NCI-H774 (cell line): ENCODE results near the gene UBE2U.

ENCODE experiments used
- DNase-seq: peaks from one replicate; lab custom pipeline; 2025; lab: John Stamatoyannopoulos, UW

The UBE2U gene

DNA sequence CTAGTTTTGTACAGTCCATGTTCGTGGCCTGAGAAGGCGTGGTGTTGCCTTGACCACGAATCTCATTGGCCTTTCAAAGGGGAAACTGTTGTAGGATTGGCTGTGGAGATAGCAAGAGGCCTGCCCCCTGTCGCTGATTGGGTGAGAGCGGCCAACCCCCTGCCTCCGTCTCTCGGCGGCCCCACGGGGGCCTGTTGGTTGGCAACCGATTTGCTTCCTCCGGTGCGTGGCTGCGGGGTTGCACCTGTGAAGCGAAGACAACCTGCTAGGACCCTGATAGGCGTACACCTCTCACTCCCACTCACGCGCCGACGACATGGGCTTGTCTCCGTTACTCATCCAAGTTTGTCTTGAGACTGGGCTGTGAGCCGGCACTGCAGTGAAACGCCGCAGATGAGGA, at the start of gene UBE2U:
UBE2U (plus strand) TSS at position 204 of the 400 bp plus-strand sequence. CDS start 428 bp downstream, outside the sequence.
- DNase-seq: no peak

DNA sequence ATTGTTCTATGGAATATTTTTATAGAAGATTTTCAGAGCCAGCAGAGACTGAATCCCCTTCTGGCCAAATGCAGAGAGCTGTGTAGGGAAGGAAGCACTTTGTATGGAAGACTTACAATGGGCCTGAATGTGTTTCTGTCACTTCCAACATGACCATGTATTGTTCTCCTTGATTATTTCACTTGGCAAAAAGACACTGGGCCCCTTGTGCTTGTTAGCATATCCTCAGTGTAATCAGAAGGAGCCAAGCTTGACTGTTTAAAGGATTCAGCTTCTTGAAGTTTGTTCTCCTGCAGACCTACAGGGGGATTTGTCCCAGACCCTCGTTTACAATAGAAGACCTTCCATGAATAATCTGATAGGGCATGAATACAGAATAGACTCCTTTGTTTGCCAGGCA, 48.1 kb upstream of the UBE2U start:
- DNase-seq: no peak

DNA sequence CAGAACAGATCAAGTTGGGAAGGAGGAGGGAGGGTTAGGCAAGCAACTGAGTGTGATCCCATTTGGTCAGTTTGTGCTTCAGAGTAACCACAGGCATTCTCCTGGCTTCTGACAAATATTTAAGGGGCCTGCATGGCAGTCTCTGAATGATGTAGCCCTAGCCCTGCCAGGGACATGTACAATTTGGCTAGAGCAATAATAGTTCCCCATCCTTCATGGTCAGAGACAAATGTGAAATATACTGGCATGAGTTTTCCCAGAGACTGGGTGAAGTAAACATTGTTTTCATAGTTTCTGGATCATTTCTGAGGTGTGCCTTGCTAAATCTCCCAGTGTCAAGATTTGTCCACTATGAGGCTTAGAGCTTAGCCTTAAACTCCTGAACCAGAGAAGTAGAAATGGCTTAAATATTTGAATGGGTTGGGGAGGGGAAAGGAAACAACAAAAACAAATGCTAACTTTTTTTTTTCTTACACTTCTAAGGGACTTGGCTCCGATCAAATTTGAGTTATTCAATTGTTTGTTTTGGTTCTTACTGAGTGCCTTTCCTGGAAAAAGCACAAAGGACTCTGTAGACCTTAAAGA, 42.0 kb upstream of the UBE2U start:
- no peak for DNase-seq

DNA sequence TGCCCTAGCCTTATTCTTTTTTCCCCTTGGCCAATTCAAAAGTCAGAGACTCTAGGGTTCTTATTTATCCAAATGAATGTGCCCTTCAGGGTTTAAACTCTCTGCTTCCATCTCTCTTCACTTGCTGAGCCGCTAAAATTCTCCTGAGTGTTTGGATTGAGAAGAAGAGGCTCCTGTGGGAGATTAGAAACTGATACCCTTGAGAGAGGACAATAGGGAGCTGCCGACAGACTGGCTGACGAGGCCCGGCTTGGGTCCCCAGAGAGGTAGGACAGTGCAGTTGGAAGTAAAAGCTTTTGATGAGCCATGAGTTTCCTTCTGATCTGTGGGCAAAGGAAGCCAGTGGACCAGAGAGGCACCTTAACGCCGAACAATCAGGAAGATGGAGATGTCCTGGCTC, 41.3 kb upstream of the UBE2U start:
- no peak for DNase-seq

DNA sequence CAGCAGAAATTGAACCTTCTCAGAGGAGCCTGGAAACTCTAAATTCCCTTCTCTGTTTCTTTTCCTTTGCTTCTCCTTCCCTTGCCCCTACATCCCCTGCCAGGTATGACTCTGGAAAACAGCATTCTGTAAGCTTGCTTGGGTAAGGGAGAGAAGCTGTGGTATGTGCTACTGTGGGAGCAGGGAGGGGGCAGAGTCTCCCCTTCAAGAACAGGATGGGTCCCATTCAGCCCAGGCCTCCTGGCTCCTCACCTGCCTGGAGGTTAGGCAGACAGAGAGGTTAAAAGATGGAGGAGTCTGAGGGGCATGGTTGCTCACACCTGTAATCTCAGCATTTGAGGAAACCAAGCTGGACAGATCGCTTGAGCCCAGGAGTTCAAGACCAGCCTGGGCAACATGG, 40.6 kb upstream of the UBE2U start:
- no peak for DNase-seq

DNA sequence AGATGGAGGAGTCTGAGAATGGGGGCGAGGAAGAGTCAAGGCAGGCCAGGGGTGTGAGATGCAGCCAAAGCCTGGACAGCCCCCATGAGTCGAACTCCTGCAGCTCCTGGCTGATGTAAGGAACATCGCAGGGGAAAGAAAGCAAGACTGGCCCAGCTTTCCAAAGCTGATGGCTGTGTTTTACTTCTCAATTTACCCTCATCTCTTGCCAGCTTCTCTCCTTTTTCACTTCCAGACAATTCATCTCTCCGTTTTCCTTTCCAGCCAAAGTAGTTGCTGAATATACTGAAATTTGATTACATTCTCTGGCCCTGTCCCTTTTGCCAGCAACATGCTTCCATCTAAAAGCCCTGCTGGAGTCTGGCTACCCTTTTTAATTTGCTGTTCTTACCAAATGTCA, 40.0 kb upstream of the UBE2U start:
- no peak for DNase-seq

DNA sequence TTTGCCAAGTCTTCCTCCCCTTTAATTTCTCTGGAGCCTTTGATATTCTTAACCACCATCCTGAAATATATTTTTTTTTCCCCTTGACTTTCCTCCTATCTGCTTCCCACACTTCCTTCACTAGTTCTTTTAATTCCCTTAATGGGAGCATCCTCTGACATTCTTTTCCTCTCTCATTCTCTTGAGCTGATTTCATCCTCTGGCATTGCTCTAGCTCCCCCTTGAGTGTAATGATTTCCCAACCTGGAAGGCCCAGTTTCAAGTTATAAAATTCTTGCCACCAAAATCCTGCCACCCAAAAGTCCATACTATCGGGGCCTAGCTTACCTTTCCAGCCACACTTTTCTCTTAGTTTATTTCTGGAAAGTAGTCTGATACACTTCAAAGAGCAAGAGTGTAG, 39.5 kb upstream of the UBE2U start:
- no peak for DNase-seq

DNA sequence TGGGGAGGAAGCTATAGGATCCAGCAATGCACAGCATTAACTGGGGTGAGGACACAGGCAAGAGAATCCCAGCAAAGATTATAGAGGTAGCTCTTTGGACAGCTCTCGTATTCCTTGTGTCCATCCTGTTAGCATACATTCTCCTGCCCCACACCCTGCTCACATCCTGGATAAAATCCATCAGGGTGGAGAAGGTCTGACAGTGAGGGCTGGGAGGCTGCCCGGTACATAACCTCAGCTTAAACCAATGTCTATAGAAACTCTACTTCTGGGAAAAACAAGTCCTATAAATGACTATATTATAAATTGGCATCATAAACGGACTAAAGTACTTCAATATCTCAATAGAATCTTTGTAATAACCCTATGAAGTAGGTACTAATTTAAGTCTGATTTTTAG, 36.8 kb upstream of the UBE2U start:
- no peak for DNase-seq

- DNase-seq: no peak
These were observed 36.2 kb upstream of the UBE2U start for GRCh38 chr1:64167176-64167575.

GRCh38 chr1:64171246-64171645, 32.2 kb upstream of the UBE2U start:
- DNase-seq: no peak

DNA sequence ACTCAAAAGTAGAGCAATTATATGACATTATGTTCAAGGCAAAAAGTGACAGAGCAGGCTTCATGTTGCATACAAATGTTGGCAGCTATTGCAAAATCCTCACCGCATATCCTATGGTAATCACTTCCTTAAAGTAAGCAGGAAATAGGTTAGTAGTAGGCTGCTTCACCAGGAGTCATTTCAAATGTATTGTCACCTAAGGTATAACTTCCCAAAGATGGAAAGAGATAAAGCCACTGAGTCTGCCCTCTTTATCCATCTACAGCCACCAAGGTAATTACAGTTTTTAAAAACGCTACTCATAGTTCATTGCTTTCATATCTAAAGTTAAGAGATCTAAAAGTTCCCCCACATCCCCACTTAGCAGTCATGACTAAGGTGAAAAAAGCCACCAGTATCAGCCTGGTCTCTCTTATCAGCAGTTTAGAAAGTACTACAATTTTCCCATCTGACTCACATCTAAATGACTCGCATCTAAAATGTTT, 31.6 kb upstream of the UBE2U start:
- no peak for DNase-seq

DNA sequence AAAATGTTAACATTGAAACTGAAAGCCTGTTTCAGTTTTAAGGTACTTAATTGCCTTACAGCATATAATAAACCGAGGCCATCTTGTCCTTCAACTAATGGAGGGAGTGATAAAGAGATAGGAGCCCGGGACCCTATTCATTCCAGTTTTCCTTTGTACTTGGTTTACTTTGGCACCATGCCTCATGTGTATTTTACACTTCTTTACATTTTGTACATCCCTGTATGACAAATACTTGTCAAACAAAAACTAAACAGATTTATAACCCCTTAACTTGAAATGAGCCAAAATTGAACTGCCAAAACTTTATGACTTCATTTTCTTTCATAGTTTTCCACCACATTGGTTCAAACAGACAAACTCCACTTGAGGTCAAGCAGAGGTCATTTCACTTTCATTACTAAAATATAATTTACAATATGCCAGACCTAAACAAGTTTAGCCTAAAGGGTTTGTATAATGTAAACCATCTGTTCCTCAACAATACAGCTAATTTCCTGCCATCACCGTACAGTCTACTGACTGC, 30.9 kb upstream of the UBE2U start:
- peak; percentile 21 for DNase-seq

- DNase-seq: no peak
These were observed 30.0 kb upstream of the UBE2U start for GRCh38 chr1:64173336-64173940.

GRCh38 chr1:64175639-64176038, 27.8 kb upstream of the UBE2U start:
- DNase-seq: no peak

- DNase-seq: no peak
These were observed 26.8 kb upstream of the UBE2U start for GRCh38 chr1:64176659-64177058.

DNA sequence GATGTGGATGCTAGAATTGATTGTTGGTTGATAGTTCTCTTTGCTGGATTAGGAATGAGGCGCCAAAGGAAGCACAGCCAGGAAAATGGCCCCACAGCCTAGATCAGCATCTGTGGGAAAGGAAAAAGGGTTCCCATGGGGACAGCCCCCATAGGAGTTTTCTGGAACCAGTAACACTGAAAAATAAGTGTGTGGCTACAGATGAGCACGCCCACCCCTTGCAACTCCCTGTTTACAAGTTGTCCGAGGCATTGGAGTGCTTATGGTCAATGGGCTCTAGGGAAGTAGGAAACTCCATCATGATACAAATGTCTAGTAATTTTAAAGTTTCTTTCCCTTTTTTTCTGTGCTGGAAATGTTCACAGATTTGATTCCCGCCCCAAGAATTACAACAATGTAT, 23.8 kb upstream of the UBE2U start:
- no peak for DNase-seq

GRCh38 chr1:64182207-64182606, 21.2 kb upstream of the UBE2U start:
- DNase-seq: no peak

DNA sequence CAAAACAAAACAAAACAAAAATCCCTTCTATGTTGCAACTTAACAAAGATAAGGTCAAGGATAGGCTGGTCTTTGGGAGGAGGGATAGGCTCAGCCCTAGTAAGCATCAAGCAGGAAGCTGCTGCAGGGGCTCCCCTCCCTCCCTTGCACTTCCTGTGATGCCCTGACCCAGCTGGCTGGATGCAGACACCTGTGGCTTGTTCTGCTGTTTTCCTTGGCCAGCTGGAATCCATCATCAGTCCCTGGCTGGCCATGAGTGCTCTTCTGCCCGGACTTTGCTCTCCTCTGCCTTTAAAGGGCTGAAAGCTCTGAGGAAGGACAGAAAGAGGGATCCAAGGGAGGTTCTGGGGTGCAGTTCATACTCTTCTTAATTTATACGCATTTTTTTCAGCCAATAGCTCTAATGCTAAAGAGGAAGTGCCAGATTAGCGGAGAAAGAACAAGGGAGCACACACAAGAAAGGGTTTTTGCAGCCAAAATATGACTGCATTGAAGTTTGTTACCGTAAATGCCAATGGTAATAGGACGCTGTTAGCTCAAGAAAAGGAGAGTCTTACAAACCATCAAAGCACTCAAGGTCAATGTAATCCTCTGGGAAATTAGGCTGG, 19.9 kb upstream of the UBE2U start:
- DNase-seq: peak; percentile 16

- DNase-seq: peak; percentile 37
These were observed 19.4 kb upstream of the UBE2U start for GRCh38 chr1:64184003-64184440.

GRCh38 chr1:64186138-64186897, 17.1 kb upstream of the UBE2U start:
- no peak for DNase-seq

- no peak for DNase-seq
These were observed 16.5 kb upstream of the UBE2U start for GRCh38 chr1:64186898-64187280.

DNA sequence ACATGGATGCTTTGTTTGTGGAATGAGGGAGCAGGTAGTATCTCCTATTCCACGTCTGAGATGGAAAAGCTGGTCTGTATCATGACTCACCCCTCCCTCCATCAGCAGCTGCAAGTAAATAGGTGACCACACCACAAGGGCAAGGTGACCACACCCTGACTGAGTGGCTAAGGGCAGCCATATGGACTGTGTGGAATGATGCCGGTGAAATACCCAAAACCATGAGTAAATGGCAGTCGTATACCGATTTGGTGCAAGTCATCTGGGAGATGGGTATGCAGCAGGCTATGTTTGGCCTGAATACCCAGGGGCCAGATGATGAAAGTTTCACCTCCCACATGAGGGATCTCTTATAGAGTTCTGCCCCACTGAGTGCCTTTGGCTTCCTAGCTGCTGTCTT, 15.8 kb upstream of the UBE2U start:
- no peak for DNase-seq

DNA sequence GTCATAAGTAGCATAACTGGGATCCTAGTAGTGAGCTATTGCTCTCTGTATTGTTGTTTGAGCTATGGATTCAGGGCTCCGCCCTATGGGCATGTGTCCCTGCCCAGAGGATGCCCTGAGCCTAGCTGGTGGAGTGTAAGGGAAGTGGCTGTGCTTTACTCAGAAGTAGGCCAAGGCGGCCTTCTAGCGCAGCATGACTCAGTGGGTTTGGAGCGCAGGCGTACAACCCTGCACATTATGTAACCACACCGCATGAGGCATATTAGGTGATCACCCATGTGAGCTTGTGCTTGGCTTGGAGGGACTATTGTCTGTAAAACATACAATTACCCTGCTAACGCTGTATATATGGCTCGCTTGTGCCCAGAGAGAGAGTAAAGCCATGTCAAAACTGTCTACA, 11.1 kb upstream of the UBE2U start:
- no peak for DNase-seq
